Measurements from ENCODE around the gene TAB2.

- TF ChIP-seq EZH2 (IDR thresholded peaks at IDR 0.05; ENCODE audit: borderline replicate concordance, low read depth, low read length, severe bottlenecking) (no peak), MAX (IDR thresholded peaks at IDR 0.05; ENCODE audit: insufficient read depth, insufficient read length) (no peak), GATA2 (IDR thresholded peaks at IDR 0.05; ENCODE audit: insufficient read depth, insufficient read length, low read depth, low read length) (no peak)
- TF ChIP-seq, protein P1, sequence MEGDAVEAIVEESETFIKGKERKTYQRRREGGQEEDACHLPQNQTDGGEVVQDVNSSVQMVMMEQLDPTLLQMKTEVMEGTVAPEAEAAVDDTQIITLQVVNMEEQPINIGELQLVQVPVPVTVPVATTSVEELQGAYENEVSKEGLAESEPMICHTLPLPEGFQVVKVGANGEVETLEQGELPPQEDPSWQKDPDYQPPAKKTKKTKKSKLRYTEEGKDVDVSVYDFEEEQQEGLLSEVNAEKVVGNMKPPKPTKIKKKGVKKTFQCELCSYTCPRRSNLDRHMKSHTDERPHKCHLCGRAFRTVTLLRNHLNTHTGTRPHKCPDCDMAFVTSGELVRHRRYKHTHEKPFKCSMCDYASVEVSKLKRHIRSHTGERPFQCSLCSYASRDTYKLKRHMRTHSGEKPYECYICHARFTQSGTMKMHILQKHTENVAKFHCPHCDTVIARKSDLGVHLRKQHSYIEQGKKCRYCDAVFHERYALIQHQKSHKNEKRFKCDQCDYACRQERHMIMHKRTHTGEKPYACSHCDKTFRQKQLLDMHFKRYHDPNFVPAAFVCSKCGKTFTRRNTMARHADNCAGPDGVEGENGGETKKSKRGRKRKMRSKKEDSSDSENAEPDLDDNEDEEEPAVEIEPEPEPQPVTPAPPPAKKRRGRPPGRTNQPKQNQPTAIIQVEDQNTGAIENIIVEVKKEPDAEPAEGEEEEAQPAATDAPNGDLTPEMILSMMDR (IDR thresholded peaks at IDR 0.05; ENCODE audit: extremely low read depth in 1 of 2, insufficient read depth in 1 of 2, low read depth in 1 of 2, low read length in 2 of 2): no peak
Observed at GRCh38 chr6:149317644-149318571, at the start of gene TAB2.

All from endothelial cell of umbilical vein (primary cell).